Stomach smooth muscle (tissue), 2 donors: Measurements from ENCODE around the gene DNMT3A.

ENCODE experiments used
- H3K27ac ChIP-seq: one replicate; pipeline ENCODE4 v1.7.0; 2013; ENCODE audit warnings: mild to moderate bottlenecking, low read length, inconsistent platforms
- H3K27me3 ChIP-seq, 2 donors: one replicate each; pipeline ENCODE4 v1.7.0; 2013; ENCODE audit warnings: low read length in 2 of 2; ENCODE audit not compliant: insufficient read depth in 2 of 2, control insufficient read depth in 1 of 2
- H3K36me3 ChIP-seq, 2 donors: one replicate each; pipeline ENCODE4 v1.7.0; 2013; ENCODE audit warnings: low read length in 2 of 2; ENCODE audit not compliant: control insufficient read depth in 2 of 2, insufficient read depth in 2 of 2
- H3K4me1 ChIP-seq: one replicate; pipeline ENCODE4 v1.7.0; 2013; ENCODE audit warnings: low read length; ENCODE audit not compliant: control insufficient read depth, insufficient read depth
- H3K4me3 ChIP-seq, 2 donors: one replicate each; pipeline ENCODE4 v1.7.0; 2013; ENCODE audit warnings: low read length in 2 of 2
- H3K9ac ChIP-seq, 2 donors: one replicate each; pipeline ENCODE4 v1.7.0; 2013; ENCODE audit warnings: low read length in 2 of 2, mild to moderate bottlenecking in 1 of 2
- H3K9me3 ChIP-seq, 2 donors: one replicate each; pipeline ENCODE4 v1.7.0; 2013; ENCODE audit warnings: low read length in 2 of 2; ENCODE audit not compliant: control insufficient read depth in 2 of 2
- donor health status: healthy.
- donor health status: Pancreatic carcinoma.

DNMT3A gene

DNA sequence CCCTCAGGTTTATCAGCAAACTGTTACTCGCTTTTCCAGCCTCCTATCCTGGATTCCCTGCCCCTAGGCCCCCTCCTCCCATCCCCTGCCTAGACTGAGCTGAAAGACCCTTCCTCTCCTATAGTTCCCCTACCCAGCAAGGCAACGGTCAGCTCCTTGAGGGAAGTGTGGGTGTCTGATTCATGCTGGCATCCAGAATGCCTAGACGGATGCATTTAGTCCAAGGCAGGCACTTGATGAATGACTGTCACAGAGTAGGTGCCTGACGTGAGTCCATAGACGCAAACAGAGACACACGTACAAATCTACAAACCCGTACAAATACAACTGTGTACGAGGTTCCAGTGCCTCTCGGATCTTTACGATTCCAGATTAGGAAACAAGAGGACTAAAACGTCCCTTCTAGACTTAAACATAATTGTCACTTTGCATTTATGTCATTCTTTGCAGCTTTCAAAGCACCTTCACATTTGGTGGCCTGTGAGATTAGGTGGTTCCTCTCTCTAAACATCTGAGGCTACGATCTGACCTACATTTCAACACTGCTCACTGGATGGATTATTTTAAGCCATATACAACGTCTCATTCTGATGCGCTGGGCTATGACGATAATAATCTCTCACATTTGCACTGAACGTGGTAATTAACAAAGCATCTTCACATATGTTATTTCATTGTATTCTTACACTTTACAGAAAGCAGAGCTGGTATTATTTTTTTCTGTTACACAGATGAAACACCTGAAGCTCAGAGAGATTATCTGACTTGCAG is 36.7 kb downstream of the DNMT3A start:
- Histone ChIP-seq H3K9ac (no peak overlapping the region), H3K27ac (peak overlapping the region; percentile 46), H3K27me3 (no peaks in the 10 kb centered on the region), H3K4me3 (peak overlapping the region in 1 of 2 donors; percentile 54), H3K36me3 (peaks cover 0 to 19% of the 10 kb centered on the region in 2 donors), H3K4me1 (peaks cover 63% of the 10 kb centered on the region), H3K9me3 (no peaks in the 10 kb centered on the region)

DNA sequence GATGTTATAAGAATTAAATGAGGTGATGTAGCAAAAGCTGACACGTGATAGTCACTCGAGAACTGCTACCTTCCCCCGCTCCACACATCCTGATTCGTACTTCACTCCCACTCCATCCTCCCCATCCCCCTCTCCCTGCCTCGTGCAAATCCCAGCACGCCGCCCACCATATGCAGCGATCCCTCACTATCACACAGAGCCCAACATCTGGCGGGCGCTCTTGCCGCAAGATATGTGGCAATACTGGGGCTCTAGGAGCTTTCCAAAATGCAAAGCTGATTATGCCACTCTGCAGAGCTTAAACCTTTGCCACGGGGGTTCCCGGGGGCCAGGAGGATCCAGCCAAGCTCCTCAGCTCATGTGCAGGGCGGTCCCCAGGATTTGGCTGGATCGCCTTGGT is 37.4 kb downstream of the DNMT3A start:
- Histone ChIP-seq H3K27ac (no peak overlapping the region), H3K4me1 (peaks cover 65% of the 10 kb centered on the region), H3K36me3 (peaks cover 0 to 21% of the 10 kb centered on the region in 2 donors)

GRCh38 chr2:25303633-25304236 is 38.0 kb downstream of the DNMT3A start:
- Histone ChIP-seq H3K36me3 (peaks cover 0 to 22% of the 10 kb centered on the region in 2 donors), H3K27ac (no peak overlapping the region), H3K4me3 (no peak overlapping the region), H3K9me3 (no peaks in the 10 kb centered on the region), H3K27me3 (no peaks in the 10 kb centered on the region), H3K4me1 (peaks cover 65% of the 10 kb centered on the region), H3K9ac (no peak overlapping the region)

More for the DNA sequence above, 37.4 kb downstream of the DNMT3A start:
- Histone ChIP-seq H3K27me3 (no peaks in the 10 kb centered on the region), H3K4me3 (no peak overlapping the region), H3K9ac (no peak overlapping the region), H3K9me3 (no peaks in the 10 kb centered on the region)

- peaks cover 64% of the 10 kb centered on the region for H3K4me1 ChIP-seq
- no peak overlapping the region for H3K27ac ChIP-seq
These were observed 38.9 kb downstream of the DNMT3A start for GRCh38 chr2:25302758-25303375.

DNA sequence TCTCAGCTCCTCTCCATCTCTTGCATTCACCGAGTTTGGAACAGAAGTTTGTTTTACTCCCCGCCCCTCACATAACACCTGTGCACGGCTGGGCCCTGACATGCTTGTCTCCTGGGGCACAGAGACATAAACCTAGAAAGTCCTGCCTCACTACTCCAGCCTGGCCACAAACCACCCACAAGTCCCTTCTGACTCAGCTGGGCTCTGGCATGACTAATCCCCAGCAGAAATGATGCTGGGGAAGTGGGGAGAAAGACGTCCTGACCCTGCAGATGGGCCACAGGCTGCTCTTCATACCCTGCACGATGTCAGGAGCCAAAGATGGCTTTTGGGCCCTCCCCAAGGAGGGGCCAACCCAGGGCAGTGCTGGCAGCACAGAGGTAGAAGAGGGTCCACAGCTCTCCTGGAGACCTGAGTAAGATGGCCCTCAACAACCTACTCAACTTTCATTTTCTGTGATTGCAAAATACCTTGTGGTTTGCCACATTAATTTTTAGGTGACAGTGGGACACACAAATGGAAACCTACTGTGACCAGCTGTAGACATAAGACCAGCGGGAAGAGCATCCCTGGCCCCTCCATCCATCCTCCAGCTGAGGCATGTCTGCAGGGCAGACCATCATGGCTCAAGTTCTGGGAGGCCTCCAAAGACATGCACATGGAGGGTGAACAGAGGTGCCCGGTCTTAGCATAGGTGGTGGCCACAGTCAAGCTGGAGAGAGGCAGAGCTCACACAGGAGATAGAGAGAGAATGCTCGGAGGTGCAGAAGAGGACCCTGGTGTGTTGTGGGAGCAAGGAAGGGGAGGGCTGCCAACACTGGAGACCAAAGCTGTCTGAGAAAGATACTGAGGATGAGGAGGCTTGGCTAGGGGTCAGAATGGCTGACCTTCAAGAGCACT is 40.0 kb downstream of the DNMT3A start:
- Histone ChIP-seq H3K4me1 (peaks cover 58% of the 10 kb centered on the region), H3K27ac (peak overlapping the region; percentile 18), H3K4me3 (no peak overlapping the region), H3K9ac (no peak overlapping the region), H3K9me3 (no peaks in the 10 kb centered on the region), H3K27me3 (no peaks in the 10 kb centered on the region), H3K36me3 (peaks cover 4 to 32% of the 10 kb centered on the region in 2 donors)

More at GRCh38 chr2:25302758-25303375, 38.9 kb downstream of the DNMT3A start:
- Histone ChIP-seq H3K9me3 (no peaks in the 10 kb centered on the region), H3K36me3 (peaks cover 4 to 26% of the 10 kb centered on the region in 2 donors), H3K27me3 (no peaks in the 10 kb centered on the region), H3K4me3 (no peak overlapping the region), H3K9ac (no peak overlapping the region)

- no peaks in the 10 kb centered on the region for H3K27me3 ChIP-seq
- H3K9ac ChIP-seq, result no peak overlapping the region
- no peak overlapping the region for H3K4me3 ChIP-seq
- no peak overlapping the region for H3K27ac ChIP-seq
- H3K36me3 ChIP-seq, result peaks cover 4 to 36% of the 10 kb centered on the region in 2 donors
- peaks cover 54% of the 10 kb centered on the region for H3K4me1 ChIP-seq
- H3K9me3 ChIP-seq, result no peaks in the 10 kb centered on the region
These were observed 41.7 kb downstream of the DNMT3A start for GRCh38 chr2:25300001-25300400.

- H3K4me3 ChIP-seq, result no peak overlapping the region
- no peak overlapping the region for H3K9ac ChIP-seq
- peaks cover 4 to 35% of the 10 kb centered on the region in 2 donors for H3K36me3 ChIP-seq
- peaks cover 61% of the 10 kb centered on the region for H3K4me1 ChIP-seq
- peak overlapping the region; percentile 46 for H3K27ac ChIP-seq
- H3K9me3 ChIP-seq, result no peaks in the 10 kb centered on the region
- no peaks in the 10 kb centered on the region for H3K27me3 ChIP-seq
These were observed 42.8 kb downstream of the DNMT3A start for GRCh38 chr2:25298776-25299431.

DNA sequence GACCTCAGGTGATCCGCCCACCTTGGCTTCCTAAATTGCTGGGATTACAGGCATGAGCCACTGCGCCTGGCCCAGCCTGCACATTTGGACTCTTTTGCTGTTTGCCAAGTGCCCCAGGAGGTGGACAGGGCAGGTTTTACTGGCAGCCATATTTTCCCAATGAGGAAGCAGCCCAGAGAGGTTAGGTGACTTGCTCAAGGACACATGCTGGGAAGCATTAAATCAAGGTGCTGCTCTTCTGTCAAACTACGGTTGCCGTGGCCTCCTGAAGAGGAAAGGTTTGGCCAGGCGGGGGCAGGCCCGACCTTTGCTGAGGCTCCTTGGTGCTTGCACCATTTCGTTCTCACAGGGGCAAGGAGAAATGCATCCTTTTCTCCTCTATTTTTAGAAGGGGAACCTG is 44.0 kb downstream of the DNMT3A start:
- peaks cover 4 to 31% of the 10 kb centered on the region in 2 donors for H3K36me3 ChIP-seq
- no peak overlapping the region for H3K9ac ChIP-seq
- no peaks in the 10 kb centered on the region for H3K9me3 ChIP-seq
- H3K4me3 ChIP-seq, result no peak overlapping the region
- H3K27ac ChIP-seq, result no peak overlapping the region
- peaks cover 63% of the 10 kb centered on the region for H3K4me1 ChIP-seq
- H3K27me3 ChIP-seq, result no peaks in the 10 kb centered on the region

DNA sequence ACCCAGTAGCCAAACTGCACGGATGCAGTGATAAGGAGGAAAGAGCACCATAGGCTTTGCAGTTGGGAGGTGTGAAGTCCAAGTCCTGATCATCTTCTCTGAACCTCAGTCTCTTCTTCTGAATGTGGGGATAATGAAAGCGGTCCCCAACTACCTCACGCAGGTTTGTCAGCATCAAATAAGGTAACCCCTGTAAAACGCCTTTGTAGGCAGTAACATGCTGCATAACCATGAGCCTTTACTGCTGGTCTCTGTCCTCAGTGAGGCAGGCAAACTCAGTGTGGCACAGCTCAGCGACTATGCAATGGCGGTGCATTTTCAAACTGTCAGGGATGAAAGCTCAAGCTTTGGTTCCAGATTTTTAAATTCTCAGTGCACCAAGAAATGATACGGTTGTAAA is 46.1 kb downstream of the DNMT3A start:
- H3K36me3 ChIP-seq, result peaks cover 4 to 22% of the 10 kb centered on the region in 2 donors
- peak overlapping the region in 1 of 2 donors; percentile 59 for H3K4me3 ChIP-seq
- H3K27ac ChIP-seq, result peak overlapping the region; percentile 46

More for the DNA sequence above, 46.1 kb downstream of the DNMT3A start:
- H3K9ac ChIP-seq, result no peak overlapping the region
- peaks cover 62% of the 10 kb centered on the region for H3K4me1 ChIP-seq
- H3K9me3 ChIP-seq, result no peaks in the 10 kb centered on the region
- no peaks in the 10 kb centered on the region for H3K27me3 ChIP-seq
